Prostate gland (tissue), 2 donors: ENCODE results near the gene LCORL.

Experiments
- CTCF ChIP-seq, 4 experiments: fragments of 200-600 bp in 2 of 4; fragments of 450-650 bp in 2 of 4; sonication (generic) in 2 of 4; IDR thresholded peaks; 1 replicate in 3 of 4; 2 replicates in 1 of 4; pipeline ENCODE4 v1.5.1; 2016 to 2019; ENCODE audit warnings: antibody characterized with exemption in 4 of 4, mild to moderate bottlenecking in 2 of 4, moderate library complexity in 2 of 4
- POLR2A ChIP-seq: fragments of 450-650 bp; IDR thresholded peaks from one replicate; pipeline ENCODE4 v1.6.1; 2016; ENCODE audit warnings: antibody characterized with exemption, mild to moderate bottlenecking
- POLR2AphosphoS5 ChIP-seq: sonication (generic); formaldehyde crosslinking; IDR thresholded peaks from one replicate; pipeline ENCODE4 v1.6.1; 2017; ENCODE audit warnings: antibody characterized with exemption

GRCh38 chr4:17921451-17921850, 100.1 kb downstream of the LCORL start:
- TF ChIP-seq CTCF (IDR thresholded peaks at IDR 0.05), result no peak
- TF ChIP-seq POLR2A, result no peak
- no peak for TF ChIP-seq POLR2AphosphoS5
